Measurements from ENCODE around the gene MATN4. TPM values are rescaled to one million over a fixed set of nuclear protein-coding genes. Genes with fewer than 3 reads are reported as not detected.

The MATN4 gene
- total RNA-seq, 1 experiment from 2014 or later: 0.64 TPM

DNA sequence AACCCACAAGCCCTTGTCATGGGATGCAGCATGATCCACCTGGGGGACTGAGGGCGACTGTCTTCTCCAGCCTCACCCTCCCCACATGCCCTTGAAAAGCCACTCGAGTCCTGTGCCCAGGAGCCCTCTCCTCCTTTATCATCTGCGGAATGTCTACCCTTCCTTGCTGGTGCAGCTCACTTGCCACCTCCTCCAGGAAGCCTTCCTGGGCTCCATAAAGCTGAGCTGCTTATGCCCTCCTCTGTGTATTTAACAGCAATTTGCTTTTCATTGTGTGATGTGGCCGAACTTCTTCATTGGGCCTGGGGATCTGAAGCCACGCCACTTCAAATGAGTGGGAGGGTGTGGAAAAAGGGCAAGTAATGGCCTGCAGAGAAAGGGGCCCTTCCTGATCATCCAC, 19.2 kb downstream of the MATN4 start:
- H3K4me2 ChIP-seq (ENCODE audit: low read length): no peak overlapping the region
- H3K27me3 ChIP-seq (ENCODE audit: insufficient read depth, low read length): no peaks in the 10 kb centered on the region
- H3K4me3 ChIP-seq (replicated peaks in 1 of 2; ENCODE audit: low read depth in 1 of 2, low read length in 2 of 2): no peak overlapping the region
- ChIA-PET POLR2A (no interaction called here), RAD21 (ENCODE audit: low non-redundant PET in 1 of 2, low total read pairs in 2 of 2, uncharacterized antibody in 2 of 2, unreplicated experiment in 2 of 2) (no interaction called here), CTCF (interaction anchor here (1.4 to 1.9 kb wide), 2 partner anchors 12 to 278 kb away, joined by 3 to 7 read pairs; no protein-coding TSS in a partner anchor)
- ATAC-seq: no peak
- no peak for DNase-seq (ENCODE audit: low read depth, low spot score)
- no peaks in the 10 kb centered on the region for H4K20me1 ChIP-seq (ENCODE audit: insufficient read depth)
- H3K27ac ChIP-seq (ENCODE audit: low read depth, low read length): no peak overlapping the region
- no peaks in the 10 kb centered on the region for H3K36me3 ChIP-seq (ENCODE audit: control insufficient read depth in 1 of 2, insufficient read depth in 2 of 2, low read length in 2 of 2)
- no peaks in the 10 kb centered on the region for H3K9me2 ChIP-seq (ENCODE audit: insufficient read depth)
- no TSS peak for BruUV-seq (replicated peaks)
- intact Hi-C loops (cut with micrococcal nuclease): no loop called here
- TF ChIP-seq CBX3 (IDR thresholded peaks at IDR 0.05; ENCODE audit: low read depth) (no peak), SP1 (IDR thresholded peaks at IDR 0.05; ENCODE audit: low read depth) (no peak), JUND (IDR thresholded peaks at IDR 0.05) (no peak), SRF (IDR thresholded peaks at IDR 0.05; ENCODE audit: low read depth) (no peak), TCF7L2 (IDR thresholded peaks at IDR 0.05; ENCODE audit: borderline replicate concordance, extremely low read depth, insufficient read depth, insufficient read length) (no peak), ELF1 (IDR thresholded peaks at IDR 0.05; ENCODE audit: borderline replicate concordance, low read depth) (no peak), EZH2phosphoT487 (IDR thresholded peaks at IDR 0.05; ENCODE audit: borderline replicate concordance) (no peak), CEBPB (IDR thresholded peaks at IDR 0.05; ENCODE audit: low read depth) (no peak), SIN3A (IDR thresholded peaks at IDR 0.05; ENCODE audit: low read depth) (no peak), ZNF274 (IDR thresholded peaks at IDR 0.05; ENCODE audit: low read depth, low read length) (no peak), RAD21 (IDR thresholded peaks at IDR 0.05; ENCODE audit: low read depth) (no peak), EGR1 (IDR thresholded peaks at IDR 0.05; ENCODE audit: low read depth) (no peak)
- TF ChIP-seq, protein P1, sequence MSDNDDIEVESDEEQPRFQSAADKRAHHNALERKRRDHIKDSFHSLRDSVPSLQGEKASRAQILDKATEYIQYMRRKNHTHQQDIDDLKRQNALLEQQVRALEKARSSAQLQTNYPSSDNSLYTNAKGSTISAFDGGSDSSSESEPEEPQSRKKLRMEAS (IDR thresholded peaks at IDR 0.05): no peak
- TF ChIP-seq, protein P2, sequence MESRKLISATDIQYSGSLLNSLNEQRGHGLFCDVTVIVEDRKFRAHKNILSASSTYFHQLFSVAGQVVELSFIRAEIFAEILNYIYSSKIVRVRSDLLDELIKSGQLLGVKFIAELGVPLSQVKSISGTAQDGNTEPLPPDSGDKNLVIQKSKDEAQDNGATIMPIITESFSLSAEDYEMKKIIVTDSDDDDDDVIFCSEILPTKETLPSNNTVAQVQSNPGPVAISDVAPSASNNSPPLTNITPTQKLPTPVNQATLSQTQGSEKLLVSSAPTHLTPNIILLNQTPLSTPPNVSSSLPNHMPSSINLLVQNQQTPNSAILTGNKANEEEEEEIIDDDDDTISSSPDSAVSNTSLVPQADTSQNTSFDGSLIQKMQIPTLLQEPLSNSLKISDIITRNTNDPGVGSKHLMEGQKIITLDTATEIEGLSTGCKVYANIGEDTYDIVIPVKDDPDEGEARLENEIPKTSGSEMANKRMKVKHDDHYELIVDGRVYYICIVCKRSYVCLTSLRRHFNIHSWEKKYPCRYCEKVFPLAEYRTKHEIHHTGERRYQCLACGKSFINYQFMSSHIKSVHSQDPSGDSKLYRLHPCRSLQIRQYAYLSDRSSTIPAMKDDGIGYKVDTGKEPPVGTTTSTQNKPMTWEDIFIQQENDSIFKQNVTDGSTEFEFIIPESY (IDR thresholded peaks at IDR 0.05; ENCODE audit: extremely low read depth, insufficient replicate concordance, low read length): no peak
- no peaks in the 10 kb centered on the region for H3K79me2 ChIP-seq (ENCODE audit: insufficient read depth, low read length)
- H3K4me1 ChIP-seq (ENCODE audit: control insufficient read depth in 1 of 2, insufficient read depth in 2 of 2, low read length in 2 of 2): peaks cover 0 to 10% of the 10 kb centered on the region in 2 experiments; a peak in 2 of 4 replicates
- H3K9ac ChIP-seq (ENCODE audit: low read length): no peak overlapping the region
- no peaks in the 10 kb centered on the region for H3K9me3 ChIP-seq (ENCODE audit: control insufficient read depth in 1 of 2, insufficient read depth in 1 of 2, low read depth in 1 of 2, low read length in 2 of 2)
- H2AFZ ChIP-seq (ENCODE audit: low read depth, low read length, poor library complexity, severe bottlenecking): no peak overlapping the region
